ENCODE results near the gene PRKCE. TPM values are rescaled to one million over a fixed set of nuclear protein-coding genes. Genes with fewer than 3 reads are reported as not detected.

The PRKCE gene
- total RNA-seq, 2 donors from 2014 or later = 10.4 to 13.8 TPM

DNA sequence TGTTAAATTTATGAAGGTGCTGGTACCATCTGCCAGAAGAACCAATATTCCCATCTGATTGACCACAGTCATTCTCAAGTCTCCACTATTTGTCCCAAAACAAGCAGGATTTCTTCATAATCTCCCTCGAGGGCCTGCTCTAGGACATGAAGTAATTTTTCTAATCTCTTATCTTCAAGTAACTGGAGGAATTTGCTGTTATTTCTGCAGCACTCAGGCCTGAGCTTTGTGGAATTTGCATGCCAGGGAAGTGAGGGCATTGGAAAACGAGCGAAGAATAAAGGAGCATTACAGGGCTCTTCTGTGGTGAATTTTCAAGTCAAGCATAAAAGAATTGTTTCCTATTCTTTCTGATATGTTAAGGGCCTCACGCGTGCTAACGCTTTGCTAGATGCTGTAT, 484.5 kb downstream of the PRKCE start:
- H3K9me3 Mint-ChIP-seq = no peaks in the 10 kb centered on the region
- no peak for DNase-seq (ENCODE audit: low spot score in 2 of 2)
- ATAC-seq = no peak
- H3K27ac Mint-ChIP-seq = no peak overlapping the region
- H3K36me3 Mint-ChIP-seq = no peaks in the 10 kb centered on the region

DNA sequence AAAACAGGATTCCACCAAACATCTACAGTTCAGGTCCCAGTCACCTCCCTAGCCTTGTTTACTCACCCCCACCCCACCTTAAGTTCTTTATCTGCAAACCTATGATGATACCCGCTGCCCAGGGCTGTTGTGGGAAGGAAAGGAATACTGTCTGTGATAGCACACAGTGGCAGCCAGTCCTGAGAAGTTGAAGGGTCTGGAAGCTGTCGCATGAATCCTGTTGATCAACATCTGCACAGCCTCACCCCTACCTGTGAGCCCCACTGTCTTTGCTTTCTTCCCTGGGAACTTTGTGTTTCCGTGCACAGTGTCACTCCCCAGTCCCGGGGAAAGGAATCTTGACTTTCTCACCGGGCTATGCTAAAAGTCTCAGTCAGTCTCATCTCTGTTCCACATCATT, 485.0 kb downstream of the PRKCE start:
- H3K36me3 Mint-ChIP-seq = no peaks in the 10 kb centered on the region
- ATAC-seq (no peak), DNase-seq (ENCODE audit: low spot score in 2 of 2) (no peak)
- H3K27ac Mint-ChIP-seq = no peak overlapping the region
- H3K9me3 Mint-ChIP-seq = no peaks in the 10 kb centered on the region

DNA sequence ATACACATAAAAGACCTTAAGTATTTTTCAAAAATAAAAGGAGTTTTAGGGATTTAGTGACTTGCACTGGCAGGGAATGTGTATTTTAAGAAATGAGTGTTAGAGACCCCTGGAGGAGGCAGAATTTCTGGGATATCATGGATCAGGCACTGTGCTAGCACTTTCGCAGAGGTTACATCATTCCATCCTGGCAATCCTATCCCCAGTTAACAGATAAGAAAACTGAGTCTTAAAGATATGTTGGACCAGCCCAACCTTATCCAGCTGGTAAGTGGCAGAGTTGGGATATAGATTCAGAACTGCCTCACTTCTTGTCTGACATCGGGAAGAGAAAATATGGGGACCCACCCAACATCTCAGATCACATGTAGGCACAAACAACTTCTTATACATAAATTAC, 485.5 kb downstream of the PRKCE start:
- Mint-ChIP-seq H3K27ac (no peak overlapping the region), H3K36me3 (no peaks in the 10 kb centered on the region), H3K9me3 (no peaks in the 10 kb centered on the region)
- DNase-seq (ENCODE audit: low spot score in 2 of 2) = no peak
- no peak for ATAC-seq

DNA sequence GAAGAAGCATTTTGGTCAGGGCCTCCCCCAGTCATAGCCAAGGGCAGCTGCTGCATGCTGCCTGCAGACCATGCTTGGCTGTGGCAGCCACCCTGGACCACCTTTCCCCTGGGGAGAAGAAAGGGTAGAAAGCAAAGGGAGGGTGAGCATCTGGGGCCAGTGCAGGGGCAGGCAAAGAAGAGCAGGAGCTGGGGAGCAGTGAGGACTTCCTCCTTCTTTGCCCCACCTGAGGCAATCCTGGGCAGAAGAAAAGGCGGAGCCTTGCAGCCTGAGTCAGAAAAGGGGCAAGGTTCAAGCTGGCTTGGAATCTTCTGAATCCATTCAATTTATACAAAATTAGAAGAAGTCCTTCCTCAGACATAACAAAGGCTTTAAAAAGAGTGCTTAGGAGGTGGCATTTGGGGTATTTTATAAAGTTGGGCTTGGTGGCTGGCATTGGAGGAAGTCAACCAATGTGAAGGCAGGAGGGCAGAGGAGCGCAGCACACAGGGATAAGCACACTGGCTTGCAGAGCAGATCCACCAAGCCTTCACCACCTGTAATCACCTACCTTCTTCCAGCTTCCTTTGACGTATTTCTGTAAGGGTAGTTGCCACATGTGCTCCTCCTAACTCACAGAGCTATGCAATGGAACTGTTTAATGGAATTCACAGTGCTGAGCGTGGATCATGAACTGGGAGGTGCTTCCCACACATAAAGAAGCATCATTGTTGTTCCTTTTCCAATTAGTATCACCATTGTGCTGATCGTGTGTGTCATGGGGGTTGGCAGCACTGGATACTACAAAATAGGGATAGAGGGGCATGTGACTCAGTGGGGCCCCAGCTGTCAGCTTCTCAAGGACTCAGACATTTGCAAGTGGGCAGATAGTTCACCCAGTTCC, 491.3 kb downstream of the PRKCE start:
- Mint-ChIP-seq H3K27ac (no peak overlapping the region), H3K36me3 (no peaks in the 10 kb centered on the region), H3K9me3 (no peaks in the 10 kb centered on the region)
- ATAC-seq = no peak
- DNase-seq (ENCODE audit: low spot score in 2 of 2) = no peak

DNA sequence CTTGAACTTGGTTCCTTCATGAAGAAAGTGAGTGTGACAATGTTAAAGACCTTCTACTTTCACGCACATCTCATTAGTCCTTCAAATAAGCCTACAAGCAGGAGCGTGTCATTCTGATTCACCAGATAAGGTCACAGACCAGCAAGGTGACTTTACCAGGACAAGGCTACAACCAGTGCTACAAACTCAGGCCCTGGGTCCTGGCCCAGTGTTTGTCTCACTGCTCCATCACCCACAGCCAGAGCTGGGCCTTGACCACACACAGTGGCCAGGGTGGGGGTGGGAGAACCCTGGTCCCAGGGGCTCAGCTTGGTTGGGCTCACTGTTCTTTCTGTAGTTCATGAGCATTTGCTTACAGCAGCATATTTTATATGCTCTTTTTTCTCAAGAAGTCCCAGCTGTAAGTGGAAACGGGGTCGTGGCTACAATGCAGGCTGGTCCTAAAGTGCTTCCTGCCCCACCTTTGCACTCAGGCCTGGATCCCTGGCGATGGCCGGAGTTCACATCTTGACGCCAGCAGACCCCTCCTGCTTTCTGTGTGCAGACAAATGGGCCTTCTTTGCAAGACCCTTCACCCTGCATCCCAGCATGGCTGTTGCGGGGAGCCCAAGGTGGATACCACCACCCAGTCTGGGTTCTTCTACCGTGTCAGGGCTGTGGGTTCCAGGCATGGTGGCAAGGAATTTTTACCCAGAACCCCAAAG, 492.1 kb downstream of the PRKCE start:
- DNase-seq (ENCODE audit: low spot score in 2 of 2) = no peak
- Mint-ChIP-seq H3K9me3 (no peaks in the 10 kb centered on the region), H3K27ac (no peak overlapping the region), H3K36me3 (no peaks in the 10 kb centered on the region)
- ATAC-seq = no peak

DNA sequence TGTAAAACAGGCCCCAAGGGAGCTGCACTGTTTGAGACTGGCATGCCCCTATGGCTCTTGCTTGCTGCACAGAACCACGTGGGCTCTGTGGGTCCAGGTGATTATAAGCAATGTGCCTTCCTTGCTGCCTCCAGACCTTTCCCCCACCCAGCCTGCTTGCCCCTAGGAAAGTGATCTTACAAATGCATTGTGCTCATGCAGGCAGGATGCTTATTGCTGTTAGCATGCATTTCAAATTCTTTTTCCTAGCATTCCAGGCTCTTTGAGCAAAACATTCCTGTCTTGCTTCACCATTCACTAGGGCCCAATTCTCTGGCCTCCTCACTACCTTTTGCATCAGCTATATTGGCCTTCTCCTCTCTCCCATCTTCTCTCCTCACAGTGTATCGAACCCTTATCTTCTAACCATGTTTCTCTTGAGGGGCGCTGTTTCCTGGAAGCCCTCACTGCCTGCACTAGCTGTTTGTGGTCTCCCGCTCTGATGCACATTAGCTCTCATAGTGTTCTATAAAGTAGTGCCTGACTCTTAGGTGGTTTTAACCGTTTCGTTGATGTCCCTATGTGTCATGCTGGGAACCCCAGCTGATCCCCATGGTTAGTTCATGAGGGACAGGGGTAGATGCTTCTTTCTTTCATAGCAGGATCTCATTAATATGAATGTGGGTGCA, 492.8 kb downstream of the PRKCE start:
- DNase-seq (ENCODE audit: low spot score in 2 of 2) (no peak), ATAC-seq (peak; percentile 63 to 66)
- Mint-ChIP-seq H3K36me3 (no peaks in the 10 kb centered on the region), H3K9me3 (no peaks in the 10 kb centered on the region), H3K27ac (peak overlapping the region in 1 of 2 donors; percentile 7)

DNA sequence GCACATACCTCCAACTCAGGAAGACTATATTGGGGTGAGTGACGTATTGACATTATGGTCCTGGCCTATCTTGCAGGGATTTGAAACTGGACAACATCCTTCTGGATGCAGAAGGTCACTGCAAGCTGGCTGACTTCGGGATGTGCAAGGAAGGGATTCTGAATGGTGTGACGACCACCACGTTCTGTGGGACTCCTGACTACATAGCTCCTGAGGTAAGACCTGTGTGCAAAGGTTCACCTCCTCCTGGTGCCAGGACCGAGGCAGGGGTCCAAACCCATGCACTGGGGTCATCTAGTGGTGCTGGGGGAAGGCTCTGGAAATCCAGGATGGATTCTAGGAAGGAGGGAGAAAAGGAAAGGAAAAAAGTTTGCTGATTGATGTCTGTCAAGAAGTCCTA, 493.5 kb downstream of the PRKCE start:
- DNase-seq (ENCODE audit: low spot score in 2 of 2) (no peak), ATAC-seq (no peak)
- Mint-ChIP-seq H3K9me3 (no peaks in the 10 kb centered on the region), H3K36me3 (no peaks in the 10 kb centered on the region), H3K27ac (no peak overlapping the region)

DNA sequence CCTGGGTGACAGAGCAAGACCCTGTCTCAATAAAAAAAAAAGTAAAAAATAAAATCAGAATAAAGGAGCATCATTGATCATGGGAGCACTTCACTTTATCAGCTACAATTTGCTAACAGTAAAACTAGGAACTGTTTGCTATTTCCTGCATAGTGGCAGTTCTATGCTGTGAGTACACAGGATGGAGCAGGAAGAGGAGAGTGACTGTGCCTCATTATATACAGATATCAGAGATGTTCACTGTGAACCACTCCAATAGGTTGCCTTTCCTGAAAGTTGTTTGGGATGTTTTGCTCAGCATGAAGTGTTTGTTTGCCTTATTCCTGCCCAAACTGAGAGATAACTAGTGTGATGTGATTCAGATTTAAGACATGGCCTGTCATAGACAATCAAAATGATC, 494.4 kb downstream of the PRKCE start:
- DNase-seq (ENCODE audit: low spot score in 2 of 2) = no peak
- no peak for ATAC-seq
- Mint-ChIP-seq H3K27ac (no peak overlapping the region), H3K36me3 (no peaks in the 10 kb centered on the region), H3K9me3 (no peaks in the 10 kb centered on the region)

DNA sequence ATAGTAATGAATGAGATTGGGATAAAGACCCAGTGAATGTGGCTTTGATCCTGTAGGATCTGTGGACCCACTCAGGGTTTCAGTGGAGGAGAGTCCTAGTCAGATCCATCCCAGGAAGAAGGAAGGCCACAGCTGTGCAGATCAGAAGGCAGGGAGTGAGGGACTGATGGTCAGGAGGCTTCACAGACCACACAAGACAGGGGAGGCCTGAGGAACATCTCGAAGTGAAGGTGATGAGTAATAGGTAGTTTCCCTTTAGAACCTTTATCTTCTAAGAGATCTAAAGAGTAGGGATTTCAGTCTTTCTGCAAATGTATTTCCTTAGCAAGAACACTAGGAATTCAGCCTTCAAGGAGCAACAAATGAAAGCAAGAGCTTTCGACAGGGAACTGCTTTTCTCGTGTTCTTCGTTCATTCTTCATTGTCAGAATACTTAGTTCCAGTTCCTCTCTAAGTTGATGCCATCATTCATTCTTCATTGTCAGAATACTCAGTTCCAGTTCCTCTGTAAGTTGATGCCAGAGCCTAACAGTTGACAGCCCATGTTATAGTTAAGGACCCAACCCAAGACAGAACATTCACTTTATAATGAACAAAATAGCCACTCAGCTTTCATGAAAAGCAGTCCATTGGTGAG, 495.5 kb downstream of the PRKCE start:
- no peak for DNase-seq (ENCODE audit: low spot score in 2 of 2)
- peak overlapping the region; percentile 7 to 75 for H3K27ac Mint-ChIP-seq
- H3K9me3 Mint-ChIP-seq = no peaks in the 10 kb centered on the region
- H3K36me3 Mint-ChIP-seq = no peaks in the 10 kb centered on the region
- peak; percentile 61 to 82 for ATAC-seq

DNA sequence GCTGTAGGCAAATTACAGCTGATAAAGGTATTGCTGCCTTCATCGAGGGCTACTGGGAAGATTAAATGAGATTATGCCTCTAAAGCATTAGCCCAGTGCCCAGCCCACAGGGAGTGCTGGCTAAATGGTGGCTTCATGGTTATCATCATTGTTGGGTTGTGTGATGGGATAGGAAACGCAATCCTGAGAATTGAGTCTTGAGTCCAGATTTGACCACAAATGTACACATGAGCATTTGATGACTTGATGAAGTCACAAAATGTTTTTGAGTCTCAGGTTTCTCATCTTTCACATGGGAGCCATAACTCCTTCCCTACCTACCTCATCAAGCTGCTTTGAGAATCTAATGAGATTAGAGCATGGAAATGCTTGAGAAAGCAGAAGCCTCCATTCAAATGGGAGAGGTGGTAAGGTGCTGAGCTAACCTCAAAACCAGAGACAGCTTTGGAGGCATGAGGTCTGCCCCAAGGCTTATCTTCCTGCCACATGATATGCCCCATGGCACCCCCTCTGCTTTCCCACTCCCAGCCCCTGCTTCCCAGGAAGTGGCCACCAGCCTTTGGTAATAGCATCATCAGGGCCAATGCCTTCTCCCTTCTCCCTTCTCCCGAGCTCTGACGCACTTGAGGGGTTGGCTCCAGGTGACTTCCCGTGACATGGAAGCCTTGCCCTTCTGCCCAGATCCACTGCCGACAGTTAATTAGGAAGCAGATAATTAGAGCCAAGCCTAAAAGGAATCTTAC, 496.3 kb downstream of the PRKCE start:
- ATAC-seq = no peak
- Mint-ChIP-seq H3K27ac (no peak overlapping the region), H3K9me3 (no peaks in the 10 kb centered on the region), H3K36me3 (no peaks in the 10 kb centered on the region)
- no peak for DNase-seq (ENCODE audit: low spot score in 2 of 2)

DNA sequence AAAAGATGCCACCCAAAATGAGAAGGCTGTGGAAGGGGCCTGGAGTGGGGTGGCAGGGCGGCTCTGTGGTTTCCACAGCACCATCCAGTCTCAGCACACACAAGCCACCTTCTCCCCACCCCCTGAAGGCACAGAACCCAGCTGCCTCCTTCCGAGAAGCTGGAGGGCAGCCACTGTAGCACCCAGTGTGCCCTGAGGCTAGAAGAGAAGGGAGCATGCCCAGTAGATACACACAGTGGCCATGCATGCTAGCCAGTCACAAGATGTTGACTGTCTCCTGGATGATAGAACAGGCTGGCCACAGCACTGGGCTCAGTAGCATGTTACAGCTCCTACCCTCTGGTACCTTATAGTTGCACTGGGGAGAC, 496.9 kb downstream of the PRKCE start:
- Mint-ChIP-seq H3K9me3 (no peaks in the 10 kb centered on the region), H3K27ac (no peak overlapping the region), H3K36me3 (no peaks in the 10 kb centered on the region)
- ATAC-seq (no peak), DNase-seq (ENCODE audit: low spot score in 2 of 2) (no peak)

DNA sequence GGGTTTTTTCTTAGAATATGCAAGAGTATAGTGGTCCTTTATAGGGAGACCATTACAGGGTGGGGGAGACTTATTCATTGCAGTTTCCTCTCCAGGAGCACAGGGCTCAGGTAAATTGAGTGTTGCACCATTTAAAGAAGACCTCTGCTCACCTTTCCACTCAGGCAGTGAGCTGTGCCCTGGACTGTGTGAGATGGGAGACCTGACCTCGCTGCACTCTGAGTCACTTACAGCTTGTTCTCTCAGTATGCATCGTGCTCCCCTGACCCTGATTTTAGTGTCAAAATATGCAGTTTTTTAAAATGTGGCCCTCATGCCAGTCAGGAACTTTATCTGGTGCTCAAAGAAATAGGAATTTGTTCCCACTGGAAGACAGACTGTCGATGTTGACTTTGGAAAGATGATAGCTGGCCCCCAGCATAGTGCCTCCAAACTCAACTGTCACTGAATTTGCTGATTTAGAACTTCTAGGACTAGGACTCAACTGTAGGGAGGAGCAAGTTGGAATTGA, 499.0 kb downstream of the PRKCE start:
- DNase-seq (ENCODE audit: low spot score in 2 of 2) = peak in 1 of 2 donors; percentile 9

DNA sequence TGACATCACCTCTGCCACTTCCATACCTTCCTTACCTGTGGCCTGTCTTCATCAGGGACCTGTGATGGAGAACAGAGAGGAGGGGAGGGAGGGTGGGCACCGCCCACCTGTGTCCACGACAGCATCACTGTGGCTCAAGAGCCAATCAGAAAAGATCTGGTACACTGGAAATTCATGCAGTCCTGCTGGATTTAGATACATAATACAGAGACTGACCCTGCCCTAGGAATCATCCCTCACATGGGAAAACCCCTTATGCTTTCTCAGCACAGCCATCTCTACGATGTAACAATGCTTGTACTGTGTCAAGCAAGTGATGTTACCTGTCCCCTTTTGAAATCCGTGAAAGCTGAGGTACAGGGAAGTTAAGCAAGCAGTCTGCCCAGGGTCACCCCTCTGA, 500.1 kb downstream of the PRKCE start:
- ATAC-seq (no peak), DNase-seq (ENCODE audit: low spot score in 2 of 2) (no peak)
- H3K9me3 Mint-ChIP-seq = no peaks in the 10 kb centered on the region
- H3K27ac Mint-ChIP-seq = no peak overlapping the region
- H3K36me3 Mint-ChIP-seq = no peaks in the 10 kb centered on the region

More for the DNA sequence above, 499.0 kb downstream of the PRKCE start:
- peak; percentile 43 to 65 for ATAC-seq
- H3K27ac Mint-ChIP-seq = no peak overlapping the region
- no peaks in the 10 kb centered on the region for H3K36me3 Mint-ChIP-seq
- no peaks in the 10 kb centered on the region for H3K9me3 Mint-ChIP-seq

DNA sequence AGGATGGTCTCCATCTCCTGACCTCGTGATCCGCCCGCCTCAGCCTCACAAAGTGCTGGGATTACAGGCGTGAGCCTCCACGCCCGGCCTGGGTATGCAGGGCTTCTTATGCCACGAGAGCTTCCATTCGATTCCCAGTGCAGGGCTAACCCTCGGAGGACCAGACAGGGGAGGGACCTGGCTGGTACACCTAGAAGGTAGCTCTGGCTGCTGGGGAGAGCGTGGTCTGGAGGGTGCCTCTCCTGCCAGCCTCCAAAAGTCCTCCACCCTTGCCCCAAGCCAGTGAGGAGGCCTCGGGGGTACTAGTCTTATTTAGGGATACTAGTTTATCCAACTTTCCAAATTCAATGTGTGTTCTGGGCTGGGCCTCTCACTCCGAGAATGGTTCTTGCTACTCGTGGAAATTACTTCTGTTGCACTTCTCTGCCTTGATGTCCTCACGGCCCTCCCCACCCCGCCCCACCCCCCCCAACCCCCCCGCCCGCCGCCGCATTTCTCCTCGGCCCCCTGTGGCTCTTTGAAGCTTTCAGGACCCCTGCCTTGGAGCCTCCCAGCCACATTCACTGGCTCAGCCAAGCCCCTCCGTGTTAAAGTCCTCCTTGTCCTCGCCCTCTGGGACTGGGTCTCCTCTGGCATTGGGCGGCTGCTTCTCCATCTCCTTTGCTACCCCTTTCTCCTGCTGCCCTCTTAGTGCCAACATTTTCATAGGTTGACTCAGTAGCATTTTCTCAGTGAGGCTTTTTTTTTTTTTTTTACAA, 502.7 kb downstream of the PRKCE start:
- Mint-ChIP-seq H3K36me3 (peaks cover 0 to under 1% of the 10 kb centered on the region in 2 donors), H3K9me3 (no peaks in the 10 kb centered on the region), H3K27ac (no peak overlapping the region)
- DNase-seq (ENCODE audit: low spot score in 2 of 2) (no peak), ATAC-seq (no peak)

DNA sequence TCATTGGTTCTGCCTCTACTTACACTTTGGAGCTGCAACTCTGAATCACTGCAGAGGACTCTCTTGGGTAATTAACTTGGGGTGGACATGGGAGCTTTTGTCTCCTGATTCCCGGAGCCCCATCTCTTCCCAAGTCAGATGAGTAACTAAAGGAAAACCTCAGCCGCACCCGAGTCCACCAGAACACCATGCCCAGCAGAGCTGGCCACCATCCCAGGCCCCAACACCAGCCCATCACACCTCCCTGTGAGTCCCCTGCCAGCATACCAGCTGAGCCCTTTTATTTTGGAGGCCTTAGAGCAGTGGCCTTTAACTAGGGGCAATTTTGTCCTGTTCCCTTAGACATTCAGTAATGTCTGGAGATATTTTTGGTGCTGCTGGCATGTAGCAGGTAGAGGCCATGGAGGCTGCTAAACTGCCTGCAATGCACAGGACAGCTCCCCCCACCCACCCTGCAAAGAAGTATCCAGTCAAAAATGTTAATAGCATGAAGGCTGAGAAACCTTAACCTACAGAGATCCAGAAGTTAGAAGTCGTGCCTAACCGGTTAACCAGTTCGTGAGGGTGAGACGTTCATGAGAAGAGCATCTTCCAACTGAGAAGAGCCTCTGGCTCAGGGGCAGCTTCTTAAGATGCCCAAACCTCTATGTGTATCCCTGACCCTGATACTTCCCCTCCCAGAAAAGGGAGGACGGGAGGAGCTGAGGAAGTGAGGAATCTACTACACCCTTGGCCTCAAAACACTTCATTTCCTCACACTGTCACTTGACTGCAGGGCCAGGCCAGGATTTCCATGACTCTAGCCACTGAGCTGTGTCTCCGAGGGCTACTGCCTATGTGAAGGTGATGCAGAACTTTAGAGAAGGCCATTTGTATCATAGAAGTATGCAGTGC, 505.8 kb downstream of the PRKCE start:
- Mint-ChIP-seq H3K9me3 (no peaks in the 10 kb centered on the region), H3K27ac (no peak overlapping the region), H3K36me3 (peaks cover 0 to 5% of the 10 kb centered on the region in 2 donors)
- DNase-seq (ENCODE audit: low spot score in 2 of 2) (no peak), ATAC-seq (no peak)
